B cell (primary cell): ENCODE data around the gene CHST9. TPM values are rescaled to one million over a fixed set of nuclear protein-coding genes. Genes with fewer than 3 reads are reported as not detected.

Experiments
- ATAC-seq: fragments of 200-7000 bp; cut with Tn5 transposase; one replicate; pipeline ENCODE4 v1.10.0; 2021; ENCODE audit warnings: low read depth, mild to moderate bottlenecking, moderate number of reproducible peaks, moderate library complexity
- CTCF ChIA-PET: fragments of 350-600 bp; sonication (Branson Sonifier 250); formaldehyde crosslinking; loops from one replicate; lab custom pipeline; 2021; ENCODE audit warnings: antibody characterized with exemption, inconsistent platforms; lab: Charles Lee
- POLR2A ChIA-PET: fragments of 350-600 bp; sonication (Branson Sonifier 250); formaldehyde crosslinking; loops from one replicate; lab custom pipeline; 2021; ENCODE audit warnings: antibody characterized with exemption; lab: Charles Lee
- DNase-seq: peaks from one replicate; pipeline ENCODE4 v3.0.0; 2013
- H2AFZ ChIP-seq: 2 replicates; pipeline ENCODE4 v1.6.1; 2012; ENCODE audit warnings: mild to moderate bottlenecking, low read depth, low read length; ENCODE audit not compliant: insufficient read depth, poor library complexity, severe bottlenecking
- H3K27ac ChIP-seq, 2 donors: 1 replicate in 1 of 2; 2 replicates in 1 of 2; pipeline ENCODE4 v1.5.1; 2012 to 2013; ENCODE audit warnings: low read length in 2 of 2, mild to moderate bottlenecking in 2 of 2, moderate library complexity in 1 of 2
- H3K27me3 ChIP-seq, 4 experiments: fragments of 200-600 bp in 1 of 4; sonication (generic) in 1 of 4; replicated peaks in 1 of 4; 1 replicate in 2 of 4; 2 replicates in 2 of 4; pipeline versions ENCODE4 v1.6.1 to v1.7.0; 2013 to 2016; ENCODE audit warnings: low read length in 3 of 4, mild to moderate bottlenecking in 2 of 4, mixed read lengths in 1 of 4, moderate library complexity in 1 of 4; ENCODE audit not compliant: insufficient read depth in 4 of 4, control insufficient read depth in 3 of 4; ENCODE audit errors: control extremely low read depth in 1 of 4
- H3K36me3 ChIP-seq, 2 experiments: replicated peaks in 1 of 2; 1 replicate in 1 of 2; 2 replicates in 1 of 2; pipeline versions ENCODE4 v1.6.1 to v1.7.1; 2013; ENCODE audit warnings: low read length in 1 of 2; ENCODE audit not compliant: insufficient read depth in 2 of 2, control insufficient read depth in 1 of 2; ENCODE audit errors: control extremely low read depth in 1 of 2, extremely low read depth in 1 of 2
- H3K4me1 ChIP-seq, 2 donors: fragments of 200-600 bp in 1 of 2; sonication (generic) in 1 of 2; 1 replicate in 1 of 2; 2 replicates in 1 of 2; pipeline versions ENCODE4 v1.5.1 to v1.6.1; 2013 to 2017; ENCODE audit warnings: low read length in 2 of 2; ENCODE audit not compliant: control insufficient read depth in 2 of 2, insufficient read depth in 2 of 2
- H3K4me2 ChIP-seq: replicated peaks from 2 replicates; pipeline ENCODE3; 2012; ENCODE audit warnings: mild to moderate bottlenecking, low read depth, low read length; ENCODE audit not compliant: poor library complexity, severe bottlenecking
- H3K4me3 ChIP-seq, 5 experiments: fragments of 200-600 bp in 1 of 5; sonication (generic) in 1 of 5; 1 replicate in 3 of 5; 2 replicates in 2 of 5; pipeline versions ENCODE4 v1.5.1 to v1.7.0; 2011 to 2016; ENCODE audit warnings: low read length in 4 of 5, mild to moderate bottlenecking in 4 of 5, low read depth in 2 of 5, control low read depth in 1 of 5, moderate library complexity in 1 of 5; ENCODE audit not compliant: insufficient read depth in 1 of 5; ENCODE audit errors: control extremely low read depth in 1 of 5, extremely low read depth in 1 of 5
- H3K79me2 ChIP-seq: fragments of 200-600 bp; sonication (generic); one replicate; pipeline ENCODE4 v1.6.0; 2016; ENCODE audit warnings: low read length; ENCODE audit not compliant: control insufficient read depth, insufficient read depth
- H3K9ac ChIP-seq: fragments of 200-600 bp; sonication (generic); 2 replicates; pipeline ENCODE4 v1.6.1; 2017; ENCODE audit warnings: mild to moderate bottlenecking, low read length, moderate library complexity
- H3K9me3 ChIP-seq, 3 donors: one replicate each; pipeline versions ENCODE4 v1.6.1 to v1.7.1; 2013; ENCODE audit warnings: low read length in 2 of 3; ENCODE audit not compliant: control insufficient read depth in 2 of 3, insufficient read depth in 1 of 3; ENCODE audit errors: control extremely low read depth in 1 of 3
- H4K20me1 ChIP-seq: 2 replicates; pipeline ENCODE4 v1.6.0; 2012; ENCODE audit warnings: mild to moderate bottlenecking, low read length; ENCODE audit not compliant: insufficient read depth, control insufficient read depth, poor library complexity, severe bottlenecking
- H3K27ac Mint-ChIP-seq: one replicate; pipeline ENCODE4 v1.8.0; 2021; ENCODE audit warnings: mixed read lengths
- H3K27me3 Mint-ChIP-seq: one replicate; pipeline ENCODE4 v1.8.0; 2021; ENCODE audit warnings: mixed read lengths
- H3K4me1 Mint-ChIP-seq: one replicate; pipeline ENCODE4 v1.8.0; 2021; ENCODE audit warnings: mixed read lengths
- H3K4me3 Mint-ChIP-seq: one replicate; pipeline ENCODE4 v1.8.0; 2021; ENCODE audit warnings: mixed read lengths
- H3K9me3 Mint-ChIP-seq: one replicate; pipeline ENCODE4 v1.8.0; 2022; ENCODE audit warnings: mixed read lengths; ENCODE audit not compliant: insufficient read depth
- EZH2 ChIP-seq: IDR thresholded peaks from 2 replicates; pipeline ENCODE4 v1.6.1; 2012; ENCODE audit warnings: borderline replicate concordance, low read depth, mild to moderate bottlenecking, moderate library complexity, low read length; ENCODE audit not compliant: insufficient read depth, poor library complexity, severe bottlenecking
- WGBS: methylation state at CpG from one replicate; pipeline ENCODE4 v1.1.5; 2013; ENCODE audit warnings: missing lambda C conversion rate; ENCODE audit not compliant: insufficient coverage; 5-methylcytosine and 5-hydroxymethylcytosine counted together
- intact Hi-C: fragments of 100-400 bp; cut with micrococcal nuclease; formaldehyde crosslinking; loops from one replicate; pipeline ENCODE4 v1.10.0; 2022
- polyA plus RNA-seq: library from polyadenylated mRNA; depleted of rRNA; stranded (reverse); fragments of >200 nt; gene quantifications from 2 replicates; pipeline ENCODE4 v1.2.3, GENCODE V29; 2012
- total RNA-seq, 2 donors: library from RNA; stranded (reverse); fragments of 120-200 nt in 1 of 2; gene quantifications; 1 replicate in 1 of 2; 2 replicates in 1 of 2; pipeline versions ENCODE4 v1.2.3 to v1.2.4, GENCODE V29; 2013 to 2022
- TF ChIP-seq, protein P1 (sequence below): fragments of 200-600 bp; IDR thresholded peaks from one replicate; pipeline ENCODE4 v1.8.0; 2022; ENCODE audit warnings: antibody characterized with exemption, mild to moderate bottlenecking

The CHST9 gene
- total and polyA plus RNA-seq, 2 donors (not counting 1 experiment from before 2014, with no cell fraction given): not detected

DNA sequence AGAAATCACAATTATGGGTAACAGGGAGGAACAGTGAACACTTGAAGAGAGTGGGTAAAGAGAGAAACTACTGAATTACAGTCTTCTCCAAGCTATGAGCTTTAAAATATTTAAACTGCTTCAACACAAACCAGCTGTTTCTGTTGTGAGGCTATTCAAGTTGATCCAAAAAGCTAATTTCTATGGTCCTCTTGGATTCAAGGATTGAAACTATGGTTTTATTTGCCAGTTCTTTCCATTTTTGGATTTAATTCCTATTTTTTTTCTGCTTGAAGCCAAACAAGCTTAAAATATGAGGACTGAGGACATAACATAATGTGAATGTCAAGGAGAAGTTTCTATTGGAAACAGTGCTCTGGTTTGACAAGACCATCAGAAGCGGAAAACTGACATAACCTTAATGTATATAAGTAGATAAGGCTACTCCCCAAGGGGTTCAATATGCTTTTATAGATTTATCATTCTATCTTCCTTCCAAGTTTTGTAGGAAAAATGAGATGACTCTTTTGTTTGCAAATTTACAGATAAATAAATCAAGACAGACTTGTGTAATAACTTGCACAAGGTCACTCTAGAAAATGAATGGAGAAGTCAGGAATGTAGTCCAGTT lies 258.9 kb downstream of the CHST9 start:
- intact Hi-C loops: no loop called here
- Histone ChIP-seq H4K20me1 (no peaks in the 10 kb centered on the region), H3K9ac (no peak overlapping the region), H3K4me2 (no peak overlapping the region), H3K36me3 (no peaks in the 10 kb centered on the region), H3K27me3 (no peaks in the 10 kb centered on the region), H3K79me2 (no peaks in the 10 kb centered on the region), H3K27ac (no peak overlapping the region), H3K4me3 (no peak overlapping the region), H3K9me3 (no peaks in the 10 kb centered on the region), H3K4me1 (no peaks in the 10 kb centered on the region), H2AFZ (no peak overlapping the region)
- H3K9me3 Mint-ChIP-seq: no peaks in the 10 kb centered on the region
- no peak overlapping the region for H3K27ac Mint-ChIP-seq
- peaks cover 8% of the 10 kb centered on the region for H3K27me3 Mint-ChIP-seq
- DNase-seq (no peak), ATAC-seq (no peak)
- no CpG with 5 or more reads among the region's 1 CpG for WGBS
- ChIA-PET POLR2A (no interaction called here), CTCF (no interaction called here)
- H3K4me3 Mint-ChIP-seq: no peak overlapping the region
- TF ChIP-seq, protein P1, sequence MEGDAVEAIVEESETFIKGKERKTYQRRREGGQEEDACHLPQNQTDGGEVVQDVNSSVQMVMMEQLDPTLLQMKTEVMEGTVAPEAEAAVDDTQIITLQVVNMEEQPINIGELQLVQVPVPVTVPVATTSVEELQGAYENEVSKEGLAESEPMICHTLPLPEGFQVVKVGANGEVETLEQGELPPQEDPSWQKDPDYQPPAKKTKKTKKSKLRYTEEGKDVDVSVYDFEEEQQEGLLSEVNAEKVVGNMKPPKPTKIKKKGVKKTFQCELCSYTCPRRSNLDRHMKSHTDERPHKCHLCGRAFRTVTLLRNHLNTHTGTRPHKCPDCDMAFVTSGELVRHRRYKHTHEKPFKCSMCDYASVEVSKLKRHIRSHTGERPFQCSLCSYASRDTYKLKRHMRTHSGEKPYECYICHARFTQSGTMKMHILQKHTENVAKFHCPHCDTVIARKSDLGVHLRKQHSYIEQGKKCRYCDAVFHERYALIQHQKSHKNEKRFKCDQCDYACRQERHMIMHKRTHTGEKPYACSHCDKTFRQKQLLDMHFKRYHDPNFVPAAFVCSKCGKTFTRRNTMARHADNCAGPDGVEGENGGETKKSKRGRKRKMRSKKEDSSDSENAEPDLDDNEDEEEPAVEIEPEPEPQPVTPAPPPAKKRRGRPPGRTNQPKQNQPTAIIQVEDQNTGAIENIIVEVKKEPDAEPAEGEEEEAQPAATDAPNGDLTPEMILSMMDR: no peak
- TF ChIP-seq EZH2: no peak
- no peaks in the 10 kb centered on the region for H3K4me1 Mint-ChIP-seq

DNA sequence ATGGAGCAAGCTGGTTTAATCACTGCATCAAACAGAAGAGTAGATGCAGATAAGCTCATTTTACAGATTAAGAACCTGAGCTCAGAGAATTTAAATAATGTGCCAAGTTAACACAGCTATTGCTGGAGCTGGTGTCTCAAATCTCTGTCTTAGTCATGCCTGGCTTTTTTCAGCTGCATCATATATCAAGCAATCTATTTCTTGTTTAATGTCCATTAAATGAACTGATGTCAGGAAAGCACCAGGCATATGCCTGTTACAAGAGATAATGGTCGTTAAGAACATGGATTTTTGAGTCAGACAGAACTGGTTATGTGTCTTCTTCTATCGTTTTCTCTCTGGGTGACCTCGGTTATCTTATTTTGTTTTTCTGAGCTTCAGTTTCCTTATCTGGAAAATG lies 259.8 kb downstream of the CHST9 start:
- H3K4me1 ChIP-seq: no peaks in the 10 kb centered on the region
- H3K4me1 Mint-ChIP-seq: no peaks in the 10 kb centered on the region
- no peak overlapping the region for H3K4me3 Mint-ChIP-seq
- no peak overlapping the region for H3K27ac ChIP-seq
- ChIA-PET POLR2A (no interaction called here), CTCF (no interaction called here)
- H3K79me2 ChIP-seq: no peaks in the 10 kb centered on the region
- ATAC-seq (no peak), DNase-seq (no peak)
- H3K9me3 ChIP-seq: no peaks in the 10 kb centered on the region
- H3K27me3 Mint-ChIP-seq: peaks cover 8% of the 10 kb centered on the region
- no peaks in the 10 kb centered on the region for H4K20me1 ChIP-seq
- no peak overlapping the region for H3K9ac ChIP-seq
- no peak overlapping the region for H2AFZ ChIP-seq
- no peak overlapping the region for H3K4me2 ChIP-seq
- no peaks in the 10 kb centered on the region for H3K36me3 ChIP-seq
- no peak for TF ChIP-seq EZH2
- TF ChIP-seq, protein P1: no peak
- intact Hi-C loops: no loop called here
- H3K27ac Mint-ChIP-seq: no peak overlapping the region
- no peaks in the 10 kb centered on the region for H3K9me3 Mint-ChIP-seq
- no CpG with 5 or more reads among the region's 3 CpGs for WGBS
- no peak overlapping the region for H3K4me3 ChIP-seq
- H3K27me3 ChIP-seq: no peaks in the 10 kb centered on the region
